GM21529 (cell line): Measurements from ENCODE around the gene MAX.
"Not testable (repeated sequence)": the region's sequence is repeated elsewhere in the genome, so short reads cannot be mapped to it uniquely, and the experiment has no call there.

Source experiments
- ATAC-seq: cut with Tn5 transposase; IDR thresholded peaks from one replicate; pipeline ENCODE4 v1.9.1; 2021; ENCODE audit not compliant: unreplicated experiment

Gene MAX

GRCh38 chr14:65106316-65106715 lies 4.0 kb upstream of the MAX start:
- no peak for ATAC-seq

DNA sequence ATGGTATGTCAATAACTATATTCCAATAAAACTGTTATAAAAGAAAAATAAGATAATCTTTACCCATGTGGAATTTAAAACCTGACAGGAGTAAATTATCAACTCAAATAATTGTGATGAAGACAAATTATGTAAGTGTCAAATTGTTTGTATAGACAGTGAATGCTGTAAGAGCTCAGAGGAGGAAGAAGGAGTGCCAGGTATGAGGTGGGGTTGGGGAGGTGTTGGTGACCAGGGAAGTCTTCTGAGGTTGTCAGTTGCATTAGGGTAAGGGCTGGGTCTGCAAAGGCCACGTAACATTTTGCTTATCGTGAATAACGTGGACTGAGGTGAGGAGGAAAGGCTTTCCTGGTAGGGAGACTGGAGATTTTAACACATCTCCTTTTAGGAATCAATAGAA lies 2.5 kb upstream of the MAX start:
- no peak for ATAC-seq

GRCh38 chr14:65103150-65103760 lies 938 bp upstream of the MAX start:
- ATAC-seq, result no peak

GRCh38 chr14:65101631-65102440 lies 481 bp downstream of the MAX start:
- no peak for ATAC-seq

DNA sequence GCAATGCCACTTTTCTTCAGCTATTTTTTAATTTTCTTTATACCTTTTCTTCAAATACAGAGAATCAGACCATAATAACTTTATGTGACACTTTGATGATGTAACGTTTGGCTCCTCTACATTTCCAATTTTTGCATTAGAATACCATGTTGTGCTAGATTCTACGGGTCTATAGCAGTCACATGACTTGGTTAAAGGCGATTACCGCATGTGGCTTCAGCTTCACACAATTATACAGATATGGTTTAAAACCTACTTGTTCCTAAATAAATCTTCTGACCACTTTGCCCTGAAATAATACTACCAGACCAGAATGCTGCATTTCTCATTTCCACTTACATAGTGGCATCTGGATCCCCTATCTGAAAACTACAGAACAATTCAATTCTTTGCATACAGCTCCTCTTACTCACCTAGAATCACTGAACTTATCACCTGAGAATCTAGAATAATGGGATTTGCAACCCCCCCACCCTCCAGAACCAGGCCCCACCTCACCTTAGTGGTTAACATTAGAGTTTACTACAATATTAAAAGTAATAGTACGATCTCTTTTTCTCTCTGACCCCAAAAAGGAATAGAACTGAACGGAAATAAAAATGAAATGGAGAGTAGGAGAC lies 1.3 kb downstream of the MAX start:
- no peak for ATAC-seq

GRCh38 chr14:65098586-65098985 lies 3.7 kb downstream of the MAX start:
- ATAC-seq, result no peak

DNA sequence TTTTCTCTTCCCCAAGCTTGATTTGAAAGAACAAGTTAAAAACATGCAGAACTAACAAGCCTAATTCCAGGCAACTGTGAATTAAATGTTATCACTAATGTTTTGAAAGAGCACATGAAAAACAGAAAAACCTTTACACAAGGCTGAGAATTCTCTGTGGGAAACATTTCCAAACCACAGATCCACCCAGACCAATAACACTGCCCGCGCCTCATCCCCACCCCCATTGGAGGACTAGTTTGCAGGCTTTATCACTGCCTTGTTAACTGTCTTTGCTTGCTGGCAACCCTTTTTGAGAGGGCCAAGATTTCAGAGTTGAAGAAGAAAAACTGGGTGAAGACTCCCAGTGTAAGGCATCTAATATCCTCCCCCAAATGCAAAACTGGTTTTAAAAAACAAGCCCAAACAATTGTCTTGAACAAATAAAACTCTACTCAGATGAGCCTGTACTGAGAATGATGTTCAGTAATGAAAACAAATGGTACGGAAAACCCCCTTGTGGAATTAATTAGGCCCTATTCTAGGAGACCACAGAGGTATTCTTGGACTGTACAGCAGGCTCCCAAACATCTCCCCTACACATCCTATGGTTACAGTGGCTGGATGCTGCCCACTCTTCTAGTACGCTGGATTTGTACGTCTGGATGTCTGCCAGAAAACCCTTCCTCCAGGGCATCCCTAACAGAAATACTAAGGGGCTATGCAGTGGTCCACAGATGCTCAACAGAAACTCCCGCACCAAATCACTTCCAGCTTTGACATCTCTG lies 5.8 kb downstream of the MAX start:
- no peak for ATAC-seq

DNA sequence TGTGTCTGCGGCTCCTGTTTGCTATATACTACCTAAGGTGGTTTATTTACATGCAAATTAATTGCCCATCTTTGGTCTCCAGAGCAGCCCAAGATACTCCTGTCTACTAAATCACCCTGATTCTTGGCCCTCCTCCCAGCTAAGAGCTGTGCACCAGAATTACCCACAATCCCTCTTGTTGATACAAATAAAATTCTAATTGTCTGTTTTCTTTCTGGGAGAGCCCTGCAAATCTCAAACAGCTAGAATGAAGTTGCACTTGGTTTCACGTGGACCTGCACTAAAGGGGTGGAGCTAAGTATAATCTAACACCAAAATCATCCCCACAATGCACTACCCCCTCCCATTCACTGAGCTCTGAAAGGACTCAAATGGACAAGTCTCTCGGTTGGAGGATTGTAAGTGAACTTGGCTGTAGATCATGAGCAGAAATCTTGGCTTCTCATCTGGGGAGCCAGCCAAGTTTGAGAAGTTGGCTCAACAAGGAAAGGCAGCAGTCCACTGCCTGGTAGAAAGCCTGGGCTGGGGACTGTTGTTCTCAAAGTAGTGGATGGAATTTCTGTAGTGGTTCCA lies 6.6 kb downstream of the MAX start:
- no peak for ATAC-seq

DNA sequence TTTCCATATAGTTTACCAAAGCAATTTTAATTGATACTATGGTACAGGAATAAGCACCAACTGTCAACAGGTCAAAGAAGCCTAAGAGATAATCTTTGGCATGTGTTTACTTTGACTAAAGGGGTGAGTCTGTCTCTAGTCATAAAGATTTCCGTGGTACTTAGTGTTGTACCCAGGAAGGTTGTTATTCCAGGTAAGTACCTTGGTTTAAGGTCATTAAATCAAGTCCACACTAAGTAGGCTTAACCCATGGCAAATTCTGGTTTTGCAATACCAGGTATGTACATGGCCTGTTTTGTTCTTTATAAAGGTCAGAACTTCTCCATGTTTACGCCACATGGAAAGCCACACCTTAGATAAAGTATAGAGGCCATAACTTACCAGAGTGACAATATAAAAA lies 10.0 kb downstream of the MAX start:
- no peak for ATAC-seq

DNA sequence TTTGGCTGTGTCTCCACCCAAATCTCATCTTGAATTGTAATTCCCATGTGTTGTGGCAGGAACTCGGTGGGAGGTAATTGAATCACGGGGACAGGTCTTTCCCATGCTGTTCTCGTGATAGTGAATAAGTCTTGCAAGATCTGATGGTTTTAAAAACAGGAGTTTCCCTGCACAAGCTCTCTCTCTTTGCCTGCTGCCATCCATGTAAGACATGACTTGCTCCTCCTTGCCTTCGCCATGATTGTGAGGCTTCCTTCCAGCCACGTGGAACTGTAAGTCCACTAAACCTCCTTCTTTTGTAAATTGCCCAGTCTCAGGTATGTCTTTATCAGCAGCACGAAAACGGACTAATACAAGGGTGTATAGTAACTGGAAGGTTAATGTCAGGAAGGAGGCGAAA lies 14.5 kb downstream of the MAX start:
- ATAC-seq, result not testable (repeated sequence)

- ATAC-seq, result not testable (repeated sequence)
These were observed 15.6 kb downstream of the MAX start for GRCh38 chr14:65086686-65087085.

GRCh38 chr14:65084554-65085505 lies 17.5 kb downstream of the MAX start:
- no peak for ATAC-seq

- ATAC-seq, result no peak
These were observed 19.4 kb downstream of the MAX start for GRCh38 chr14:65082930-65083329.

GRCh38 chr14:65080960-65081747 lies 21.2 kb downstream of the MAX start:
- ATAC-seq, result no peak

DNA sequence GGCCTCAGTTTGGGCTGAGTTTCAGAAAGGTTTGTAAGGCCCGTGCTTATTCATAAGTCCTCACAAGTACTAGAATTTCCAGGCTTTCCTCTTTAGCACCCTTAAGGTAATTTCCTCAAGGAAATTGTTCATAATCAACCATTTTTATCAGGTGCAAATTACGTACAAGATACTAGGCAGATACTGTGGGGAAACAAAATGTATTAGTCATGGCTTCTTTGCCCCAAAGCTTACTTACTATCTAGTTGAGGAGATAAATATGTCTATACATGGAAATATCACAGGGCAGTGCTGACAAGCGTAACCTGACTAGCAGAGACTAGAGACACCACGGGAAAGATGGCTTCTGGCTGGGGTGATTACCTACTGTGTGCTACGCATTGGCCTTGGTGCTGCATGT lies 22.5 kb downstream of the MAX start:
- ATAC-seq, result no peak

DNA sequence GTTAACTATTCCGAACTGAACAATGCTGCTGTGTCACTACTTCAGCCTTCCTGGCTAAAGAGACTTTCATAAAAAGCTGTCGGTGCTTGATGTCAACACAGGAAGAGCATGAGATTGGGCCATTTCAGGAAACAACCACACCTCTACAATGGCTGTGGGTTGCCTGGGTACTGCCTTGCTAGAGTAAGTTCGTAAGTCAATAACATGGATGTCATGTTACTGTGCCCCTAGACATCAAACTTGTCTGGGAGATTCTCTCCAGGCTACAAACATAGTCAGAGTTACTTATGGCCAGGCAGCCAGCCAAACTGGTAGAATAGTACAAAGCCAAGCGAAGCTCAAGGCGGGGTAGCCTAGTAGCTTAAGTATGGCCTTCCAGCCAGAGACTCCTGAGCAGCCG lies 23.1 kb downstream of the MAX start:
- ATAC-seq, result no peak

DNA sequence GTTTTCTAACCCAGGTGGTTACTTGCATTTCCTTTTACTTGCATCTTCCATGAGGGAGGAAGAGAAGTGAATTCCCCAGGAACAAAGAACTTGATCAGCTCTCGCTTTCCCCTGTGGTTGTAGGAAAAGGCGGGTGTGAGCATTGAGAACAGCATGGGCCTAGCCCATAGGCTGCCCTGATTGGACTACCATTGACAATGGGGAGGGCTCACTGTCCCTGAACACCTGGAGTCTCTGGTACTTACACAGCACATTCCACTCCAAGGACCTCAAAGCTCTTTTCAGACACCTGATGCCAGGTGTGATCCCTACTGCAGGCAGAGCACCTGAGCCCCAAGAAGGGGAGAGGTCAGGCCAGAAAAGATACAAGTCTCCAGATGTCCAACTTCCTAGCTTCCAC lies 25.0 kb downstream of the MAX start:
- no peak for ATAC-seq

DNA sequence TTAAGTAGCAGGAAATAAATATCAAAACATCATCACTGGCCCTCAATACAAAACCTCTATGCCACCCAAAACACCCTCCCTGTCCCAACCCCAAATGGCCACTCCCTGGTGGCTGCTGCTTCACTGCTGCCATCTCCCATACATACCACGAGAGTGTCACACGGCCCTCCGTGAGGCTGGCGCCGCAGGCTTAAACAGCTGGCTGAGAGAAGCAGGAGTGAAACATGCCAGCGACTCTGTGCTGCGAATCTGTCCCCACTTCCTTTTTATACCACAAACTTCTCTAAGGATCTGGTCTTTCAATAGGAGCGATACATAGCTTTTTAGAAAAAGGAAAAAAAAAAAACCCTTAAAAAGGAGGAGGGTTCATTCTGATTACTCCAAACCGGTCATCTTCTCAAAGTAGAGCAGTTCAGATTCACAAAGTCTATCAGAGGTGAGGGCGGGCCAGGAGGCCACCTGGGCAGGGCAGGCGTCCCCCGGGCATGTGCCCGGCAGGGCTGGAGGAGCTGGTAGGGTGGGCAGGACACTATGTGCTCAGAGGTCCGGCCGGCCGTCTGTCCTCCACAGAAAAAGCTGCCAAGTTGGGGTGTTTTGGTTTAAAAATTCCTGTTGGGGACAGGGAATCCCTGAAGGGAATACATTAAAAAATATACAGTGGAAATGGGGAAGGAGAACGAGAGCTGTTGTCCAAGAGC lies 26.5 kb downstream of the MAX start:
- ATAC-seq, result no peak
